Stimulated activated naive B cell treated with anti-CD40 and anti-IgM and Interleukin-4, amounts not matched to agents 10 μg/mL and 1 μg/mL and 100 μg/mL, for 72 hours (primary cell): ENCODE measurements around the gene G6PC2.

Experiments
- ATAC-seq, 2 donors: fragments of 150-1000 bp; cut with Tn5 transposase; replicated peaks; 2 replicates each; pipeline ENCODE4 v1.10.0; 2021; ENCODE audit warnings: moderate library complexity in 1 of 2
- DNase-seq: peaks from one replicate; pipeline ENCODE4 v3.0.0; 2021
- H3K27ac Mint-ChIP-seq: one replicate; pipeline ENCODE4 v1.8.0; 2022; ENCODE audit warnings: mild to moderate bottlenecking, mixed read lengths
- H3K27me3 Mint-ChIP-seq, 2 donors: one replicate each; pipeline ENCODE4 v1.8.0; 2022; ENCODE audit warnings: mixed read lengths in 2 of 2
- H3K36me3 Mint-ChIP-seq, 2 donors: one replicate each; pipeline ENCODE4 v1.8.0; 2022; ENCODE audit warnings: mixed read lengths in 2 of 2, mild to moderate bottlenecking in 1 of 2
- H3K4me1 Mint-ChIP-seq, 2 donors: one replicate each; pipeline ENCODE4 v1.8.0; 2022; ENCODE audit warnings: mixed read lengths in 2 of 2, mild to moderate bottlenecking in 1 of 2
- H3K4me3 Mint-ChIP-seq, 2 donors: one replicate each; pipeline ENCODE4 v1.8.0; 2022; ENCODE audit warnings: mild to moderate bottlenecking in 2 of 2, mixed read lengths in 2 of 2, moderate library complexity in 1 of 2
- H3K9me3 Mint-ChIP-seq, 2 donors: one replicate each; pipeline ENCODE4 v1.8.0; 2022; ENCODE audit warnings: mixed read lengths in 2 of 2, mild to moderate bottlenecking in 1 of 2

The G6PC2 gene

DNA sequence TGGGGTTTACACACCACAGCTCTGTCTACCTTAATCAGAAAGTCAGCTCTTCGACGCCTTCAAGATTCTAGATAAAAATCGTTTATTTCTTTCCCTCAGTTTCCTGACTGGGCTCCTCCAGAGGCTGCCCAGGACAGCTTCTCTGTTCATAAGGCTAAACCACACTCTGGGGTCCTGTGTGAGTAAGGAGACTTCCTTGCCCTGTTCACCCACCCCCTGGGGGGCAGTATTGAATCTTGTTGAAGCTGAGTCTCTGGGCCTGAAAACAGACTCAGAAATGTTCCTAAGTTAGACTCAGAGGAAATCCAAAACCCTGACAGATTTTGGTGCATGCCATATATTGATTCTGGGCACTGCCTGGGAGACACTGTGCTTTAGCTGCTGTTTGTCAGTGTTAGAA, 43.0 kb downstream of the G6PC2 start:
- Mint-ChIP-seq H3K27ac (no peak overlapping the region), H3K4me3 (no peak overlapping the region)
- no peak for ATAC-seq

DNA sequence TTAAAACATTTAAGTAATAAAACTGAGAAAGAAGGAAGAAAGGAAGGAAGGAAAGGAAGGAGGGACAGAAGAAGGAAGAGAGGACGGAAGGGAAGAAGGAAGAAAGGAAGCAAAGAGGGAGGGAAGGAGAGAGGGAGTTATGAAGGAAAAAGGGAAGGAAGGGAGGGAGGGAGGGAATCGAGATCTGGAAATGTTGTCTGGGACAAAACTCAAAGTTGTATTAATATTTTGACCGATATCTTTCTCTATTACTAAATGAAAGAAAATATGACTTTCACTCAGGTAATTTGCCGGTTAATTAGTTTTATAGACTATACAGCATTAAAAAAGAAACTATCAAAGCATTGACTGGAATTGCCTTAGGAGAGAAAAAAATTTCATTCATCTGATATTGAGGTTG, 44.4 kb downstream of the G6PC2 start:
- H3K4me1 Mint-ChIP-seq, result no peaks in the 10 kb centered on the region
- H3K9me3 Mint-ChIP-seq, result no peaks in the 10 kb centered on the region
- no peak overlapping the region for H3K4me3 Mint-ChIP-seq
- ATAC-seq, result no peak
- H3K27me3 Mint-ChIP-seq, result peaks cover 0 to 6% of the 10 kb centered on the region in 2 donors
- no peak overlapping the region for H3K27ac Mint-ChIP-seq
- no peaks in the 10 kb centered on the region for H3K36me3 Mint-ChIP-seq
- DNase-seq, result no peak

More for the DNA sequence above, 43.0 kb downstream of the G6PC2 start:
- Mint-ChIP-seq H3K4me1 (no peaks in the 10 kb centered on the region), H3K27me3 (peaks cover 0 to 6% of the 10 kb centered on the region in 2 donors), H3K9me3 (no peaks in the 10 kb centered on the region), H3K36me3 (no peaks in the 10 kb centered on the region)
- no peak for DNase-seq

DNA sequence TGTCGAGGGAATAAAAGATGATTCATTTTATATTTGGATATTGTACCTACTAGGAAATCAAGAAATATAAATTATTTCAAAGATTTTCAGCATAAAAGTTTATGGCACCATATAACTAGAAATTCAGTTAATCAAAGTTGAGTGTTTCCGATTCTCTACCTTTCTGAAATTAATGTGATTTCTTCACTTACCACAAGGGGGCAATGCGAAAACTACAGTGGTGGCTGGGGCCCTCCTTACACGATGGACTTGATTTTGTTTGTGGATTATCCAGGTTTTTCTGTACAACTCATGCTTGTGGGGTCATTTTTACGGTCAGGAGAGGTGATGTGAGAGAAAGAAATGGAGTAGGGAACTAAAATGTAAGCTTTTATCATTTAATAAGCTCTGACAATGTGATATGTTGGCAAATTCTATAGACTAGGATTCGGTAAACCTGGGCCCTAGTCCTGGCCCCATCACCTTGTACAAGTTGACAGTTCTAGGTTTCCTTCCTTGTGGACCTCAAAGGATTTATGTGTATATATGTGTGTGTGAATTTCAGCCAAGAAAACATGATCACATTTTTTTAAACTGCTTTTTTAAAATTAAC, 47.6 kb downstream of the G6PC2 start:
- Mint-ChIP-seq H3K4me1 (no peaks in the 10 kb centered on the region), H3K27me3 (peaks cover 0 to 6% of the 10 kb centered on the region in 2 donors), H3K36me3 (peaks cover 2 to 4% of the 10 kb centered on the region in 2 donors), H3K9me3 (peaks cover 3 to 12% of the 10 kb centered on the region in 2 donors), H3K4me3 (no peak overlapping the region), H3K27ac (no peak overlapping the region)
- no peak for DNase-seq
- peak in 1 of 2 donors; percentile 50 for ATAC-seq

DNA sequence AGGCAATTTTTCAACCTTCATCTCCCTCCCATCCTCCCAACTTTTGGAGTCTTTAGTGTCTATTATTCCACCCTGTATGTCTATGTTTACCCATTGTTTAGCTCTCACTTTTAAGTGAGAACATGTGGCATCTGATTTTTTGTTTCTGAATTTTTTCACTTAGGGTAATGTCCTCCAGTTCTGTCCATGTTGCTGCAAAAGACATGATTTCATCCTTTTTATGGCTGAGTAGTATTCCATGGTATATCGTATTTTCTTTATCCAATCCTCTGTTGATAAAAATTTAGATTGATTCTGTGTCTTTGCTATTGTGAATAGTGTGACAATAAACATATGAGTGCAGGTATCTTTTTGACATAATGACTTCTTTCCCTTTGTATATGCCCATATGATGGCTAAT, 48.2 kb downstream of the G6PC2 start:
- H3K4me3 Mint-ChIP-seq, result no peak overlapping the region
- no peaks in the 10 kb centered on the region for H3K4me1 Mint-ChIP-seq
- no peak for ATAC-seq
- H3K36me3 Mint-ChIP-seq, result peaks cover 2 to 4% of the 10 kb centered on the region in 2 donors
- no peak overlapping the region for H3K27ac Mint-ChIP-seq
- peaks cover 0 to 6% of the 10 kb centered on the region in 2 donors for H3K27me3 Mint-ChIP-seq
- peaks cover 5 to 12% of the 10 kb centered on the region in 2 donors for H3K9me3 Mint-ChIP-seq
- no peak for DNase-seq

DNA sequence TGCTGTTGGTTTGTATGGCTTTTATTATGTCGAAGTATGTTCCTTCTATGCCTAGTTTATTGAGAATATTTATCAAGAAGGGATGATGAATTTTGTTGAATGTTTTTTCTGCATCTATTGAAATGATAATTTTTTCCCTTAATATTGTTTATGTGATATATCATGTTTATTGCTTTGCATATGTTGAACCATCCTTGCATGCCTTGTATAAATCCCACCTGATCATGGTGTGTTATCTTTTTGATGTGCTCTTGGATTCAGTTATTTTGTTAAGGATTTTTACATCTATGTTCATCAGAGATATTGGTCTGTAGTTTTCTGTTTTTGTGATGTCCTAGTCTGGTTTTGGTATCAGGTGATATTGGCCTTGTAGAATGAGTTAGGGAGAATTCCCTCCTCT, 50.8 kb downstream of the G6PC2 start:
- H3K4me1 Mint-ChIP-seq, result no peaks in the 10 kb centered on the region
- peaks cover 2 to 4% of the 10 kb centered on the region in 2 donors for H3K36me3 Mint-ChIP-seq
- DNase-seq (no peak), ATAC-seq (no peak)
- peaks cover 0 to 16% of the 10 kb centered on the region in 2 donors for H3K27me3 Mint-ChIP-seq
- H3K9me3 Mint-ChIP-seq, result peaks cover 12 to 18% of the 10 kb centered on the region in 2 donors
- H3K27ac Mint-ChIP-seq, result no peak overlapping the region
- H3K4me3 Mint-ChIP-seq, result no peak overlapping the region

DNA sequence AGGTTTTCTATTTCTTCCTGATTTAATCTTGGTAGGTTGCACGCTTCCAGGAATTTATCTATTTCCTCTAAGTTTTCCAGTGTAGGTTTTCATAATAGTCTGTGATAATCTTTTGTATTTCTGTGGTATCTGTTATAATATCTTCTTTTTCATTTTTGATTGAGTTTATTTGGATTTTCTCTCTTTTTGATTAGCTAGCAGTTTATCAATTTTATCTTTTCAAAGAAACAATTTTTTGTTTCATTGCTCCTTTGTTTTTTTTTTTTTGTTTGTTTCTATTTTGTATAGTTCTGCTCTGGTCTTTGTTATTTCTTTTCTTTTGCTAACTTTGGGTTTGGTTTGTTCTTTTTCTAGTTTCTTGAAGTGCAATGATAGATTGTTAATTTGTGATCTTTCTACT, 51.3 kb downstream of the G6PC2 start:
- Mint-ChIP-seq H3K4me3 (no peak overlapping the region), H3K4me1 (no peaks in the 10 kb centered on the region), H3K36me3 (peaks cover 2 to 4% of the 10 kb centered on the region in 2 donors), H3K27ac (no peak overlapping the region), H3K9me3 (peaks cover 12 to 18% of the 10 kb centered on the region in 2 donors), H3K27me3 (peaks cover 0 to 16% of the 10 kb centered on the region in 2 donors)
- DNase-seq (no peak), ATAC-seq (no peak)

DNA sequence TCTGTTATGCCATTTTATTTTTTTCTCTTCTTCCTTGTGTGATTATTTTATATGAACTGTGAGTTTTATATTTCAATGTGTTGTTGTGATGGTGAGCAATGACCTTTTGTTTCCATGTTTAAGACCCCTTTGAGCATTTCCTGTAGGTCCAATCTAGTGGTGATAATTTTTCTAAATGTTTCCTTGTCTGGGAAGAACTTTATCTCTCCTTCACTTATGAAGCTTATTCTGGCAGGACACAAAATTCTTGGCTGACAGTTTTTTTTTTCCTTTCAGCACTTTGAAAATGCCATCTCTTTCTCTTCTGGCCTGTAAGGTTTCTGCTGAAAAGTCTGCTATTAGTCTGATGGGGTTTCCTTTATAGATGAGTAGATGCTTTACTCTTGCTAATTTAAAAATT, 53.2 kb downstream of the G6PC2 start:
- H3K27me3 Mint-ChIP-seq, result peaks cover 0 to 16% of the 10 kb centered on the region in 2 donors
- no peak overlapping the region for H3K27ac Mint-ChIP-seq
- no peak overlapping the region for H3K4me3 Mint-ChIP-seq
- DNase-seq (no peak), ATAC-seq (no peak)
- peaks cover 12 to 18% of the 10 kb centered on the region in 2 donors for H3K9me3 Mint-ChIP-seq
- H3K36me3 Mint-ChIP-seq, result peaks cover 2 to 4% of the 10 kb centered on the region in 2 donors
- H3K4me1 Mint-ChIP-seq, result no peaks in the 10 kb centered on the region

DNA sequence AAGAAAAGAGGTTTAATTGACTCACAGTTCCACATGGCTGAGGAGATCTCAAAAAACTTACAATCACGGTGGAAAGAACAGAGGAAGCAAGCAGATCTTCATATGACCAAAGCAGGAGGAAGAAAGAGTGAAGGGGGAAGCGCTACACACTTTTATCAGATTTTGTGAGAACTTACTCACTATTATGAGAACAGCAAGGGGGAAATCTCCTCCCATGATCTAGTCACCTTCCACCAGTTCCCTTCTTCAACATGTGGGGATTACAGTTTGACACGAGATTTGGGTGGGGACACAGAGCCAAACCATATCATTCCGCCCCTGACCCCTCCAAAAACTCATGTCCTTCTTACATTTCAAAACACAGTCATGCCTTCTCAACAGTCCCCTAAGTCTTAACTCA, 54.2 kb downstream of the G6PC2 start:
- peaks cover 12 to 18% of the 10 kb centered on the region in 2 donors for H3K9me3 Mint-ChIP-seq
- ATAC-seq, result no peak
- H3K4me1 Mint-ChIP-seq, result no peaks in the 10 kb centered on the region
- DNase-seq, result no peak
- H3K36me3 Mint-ChIP-seq, result peaks cover 2 to 4% of the 10 kb centered on the region in 2 donors
- H3K4me3 Mint-ChIP-seq, result no peak overlapping the region
- H3K27me3 Mint-ChIP-seq, result peaks cover 0 to 16% of the 10 kb centered on the region in 2 donors
- H3K27ac Mint-ChIP-seq, result no peak overlapping the region

DNA sequence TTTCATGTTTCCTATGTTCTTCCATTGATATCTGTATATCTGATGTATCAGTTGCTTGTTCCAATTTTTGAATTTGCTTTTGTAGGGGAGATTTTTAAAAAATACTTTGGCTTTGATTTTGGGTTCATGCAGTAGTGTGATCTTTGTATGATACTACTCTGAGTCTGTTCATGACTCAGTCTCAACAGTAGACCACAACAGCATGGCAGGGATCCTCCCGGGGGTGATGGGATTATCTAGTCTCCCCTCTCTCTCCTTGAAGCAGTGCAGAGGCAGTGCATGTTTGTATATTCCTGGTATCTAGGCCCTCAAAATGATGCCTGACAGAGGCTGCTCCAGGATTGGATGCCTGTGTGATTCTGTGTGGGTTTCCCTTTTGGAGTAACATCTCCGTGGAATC, 55.3 kb downstream of the G6PC2 start:
- Mint-ChIP-seq H3K4me1 (peaks cover 0 to 1% of the 10 kb centered on the region in 2 donors), H3K36me3 (peaks cover 2 to 4% of the 10 kb centered on the region in 2 donors), H3K27ac (no peak overlapping the region), H3K27me3 (peaks cover 0 to 16% of the 10 kb centered on the region in 2 donors), H3K9me3 (peaks cover 12 to 18% of the 10 kb centered on the region in 2 donors), H3K4me3 (no peak overlapping the region)
- no peak for DNase-seq
- ATAC-seq, result no peak
